GM12878 (cell line): ENCODE measurements around the gene PRMT3.
A peak's percentile ranks its signal among the peaks of the same experiment; 100 is the strongest.

Source experiments
- BACH1 ChIP-seq: fragments of 450-650 bp; IDR thresholded peaks from 2 replicates; pipeline ENCODE4 v1.6.1; 2017; ENCODE audit warnings: mild to moderate bottlenecking, borderline replicate concordance
- BCL11A ChIP-seq: IDR thresholded peaks from 2 replicates; pipeline ENCODE4 v1.6.1; 2011; ENCODE audit warnings: low read depth, low read length
- CEBPB ChIP-seq, 2 experiments: fragments of 150-350 bp in 1 of 2; IDR thresholded peaks; 2 replicates each; pipeline ENCODE4 v1.6.1; 2012 to 2014; ENCODE audit warnings: low read depth in 2 of 2, low read length in 2 of 2, borderline replicate concordance in 1 of 2, inconsistent platforms in 1 of 2
- EZH2 ChIP-seq: IDR thresholded peaks from 2 replicates; pipeline ENCODE4 v1.6.1; 2012; ENCODE audit warnings: low read depth, mild to moderate bottlenecking, control low read depth, inconsistent platforms, low read length, borderline replicate concordance; ENCODE audit not compliant: control insufficient read depth
- PAX8 ChIP-seq: fragments of 450-650 bp; IDR thresholded peaks from 2 replicates; pipeline ENCODE4 v1.6.1; 2017; ENCODE audit warnings: mild to moderate bottlenecking, moderate library complexity
- SRF ChIP-seq, 2 experiments: IDR thresholded peaks; 2 replicates each; pipeline ENCODE4 v1.6.1; 2011; ENCODE audit warnings: low read depth in 2 of 2, low read length in 2 of 2, mild to moderate bottlenecking in 1 of 2, moderate library complexity in 1 of 2
- TF ChIP-seq, protein P1 (sequence below), 3 experiments: IDR thresholded peaks in 2 of 3; conservative IDR thresholded peaks in 1 of 3; 2 replicates each; pipeline ENCODE4 v1.5.1; 2011; ENCODE audit warnings: low read depth in 3 of 3, low read length in 3 of 3, mild to moderate bottlenecking in 3 of 3, control low read depth in 2 of 3, moderate library complexity in 2 of 3, inconsistent platforms in 1 of 3, mixed read lengths in 1 of 3; ENCODE audit not compliant: control insufficient read depth in 2 of 3, insufficient read depth in 1 of 3; ENCODE audit errors: extremely low read depth in 1 of 3
- TF ChIP-seq, protein P2 (sequence below): fragments of 450-650 bp; IDR thresholded peaks from 2 replicates; pipeline ENCODE4 v1.6.1; 2016; ENCODE audit warnings: mild to moderate bottlenecking
- TF ChIP-seq, protein P3 (sequence below): fragments of 150-350 bp; IDR thresholded peaks from 2 replicates; pipeline ENCODE4 v1.6.1; 2016; ENCODE audit warnings: low read depth, low read length

DNA sequence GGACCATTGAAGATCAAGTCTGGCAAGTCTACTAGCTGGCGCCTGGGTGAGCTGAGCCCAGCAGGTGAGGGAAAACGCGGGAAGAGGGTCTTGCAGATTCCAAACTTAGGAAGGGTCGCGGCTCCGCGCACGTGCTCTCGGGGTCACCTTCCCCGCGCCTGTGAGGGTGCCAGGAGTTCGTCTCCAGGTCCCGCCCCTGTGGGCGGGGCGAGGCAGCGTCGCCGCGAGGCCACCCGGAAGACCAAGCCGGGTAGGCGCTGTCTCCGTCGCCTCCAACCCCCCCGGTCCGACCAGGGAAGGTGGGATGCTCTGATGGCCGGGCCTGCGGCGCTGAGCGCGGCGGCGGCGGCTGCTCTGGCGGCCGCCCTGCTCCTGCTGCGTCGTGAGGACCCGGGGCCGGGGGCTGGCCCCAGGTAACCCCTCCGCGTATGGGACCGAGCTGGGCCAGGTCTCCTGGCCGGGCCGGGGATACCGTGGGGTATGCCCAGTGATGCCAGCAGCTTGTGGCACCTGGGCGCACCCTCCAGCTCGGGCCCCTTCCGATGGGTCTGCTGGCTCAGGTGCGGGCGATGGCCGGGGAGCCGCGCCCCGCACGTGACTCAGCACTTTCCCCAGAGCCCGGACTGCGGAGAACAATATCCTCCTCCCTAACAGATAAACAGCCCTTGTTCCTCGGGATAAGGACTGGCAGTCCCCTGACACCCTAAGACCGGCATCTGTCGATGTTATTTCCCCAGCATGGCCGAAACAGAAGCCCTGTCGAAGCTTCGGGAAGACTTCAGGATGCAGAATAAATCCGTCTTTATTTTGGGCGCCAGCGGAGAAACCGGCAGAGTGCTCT lies 23.8 kb upstream of the PRMT3 start, which contains the start of gene HTATIP2:
- TF ChIP-seq, protein P1, sequence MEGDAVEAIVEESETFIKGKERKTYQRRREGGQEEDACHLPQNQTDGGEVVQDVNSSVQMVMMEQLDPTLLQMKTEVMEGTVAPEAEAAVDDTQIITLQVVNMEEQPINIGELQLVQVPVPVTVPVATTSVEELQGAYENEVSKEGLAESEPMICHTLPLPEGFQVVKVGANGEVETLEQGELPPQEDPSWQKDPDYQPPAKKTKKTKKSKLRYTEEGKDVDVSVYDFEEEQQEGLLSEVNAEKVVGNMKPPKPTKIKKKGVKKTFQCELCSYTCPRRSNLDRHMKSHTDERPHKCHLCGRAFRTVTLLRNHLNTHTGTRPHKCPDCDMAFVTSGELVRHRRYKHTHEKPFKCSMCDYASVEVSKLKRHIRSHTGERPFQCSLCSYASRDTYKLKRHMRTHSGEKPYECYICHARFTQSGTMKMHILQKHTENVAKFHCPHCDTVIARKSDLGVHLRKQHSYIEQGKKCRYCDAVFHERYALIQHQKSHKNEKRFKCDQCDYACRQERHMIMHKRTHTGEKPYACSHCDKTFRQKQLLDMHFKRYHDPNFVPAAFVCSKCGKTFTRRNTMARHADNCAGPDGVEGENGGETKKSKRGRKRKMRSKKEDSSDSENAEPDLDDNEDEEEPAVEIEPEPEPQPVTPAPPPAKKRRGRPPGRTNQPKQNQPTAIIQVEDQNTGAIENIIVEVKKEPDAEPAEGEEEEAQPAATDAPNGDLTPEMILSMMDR (IDR thresholded peaks at IDR 0.05 in 2 of 3, conservative IDR thresholded peaks at IDR 0.05 in 1 of 3; ENCODE audit: control insufficient read depth in 2 of 3, extremely low read depth in 1 of 3, insufficient read depth in 1 of 3, low read depth in 3 of 3, low read length in 3 of 3), result no peak
- TF ChIP-seq BCL11A (no peak), BACH1 (peak; percentile 98), EZH2 (no peak), PAX8 (no peak), SRF (IDR thresholded peaks at IDR 0.05; ENCODE audit: low read depth in 2 of 2, low read length in 2 of 2) (no peak), CEBPB (IDR thresholded peaks at IDR 0.05; ENCODE audit: borderline replicate concordance in 1 of 2, low read depth in 2 of 2, low read length in 2 of 2) (no peak)
- TF ChIP-seq, protein P2, sequence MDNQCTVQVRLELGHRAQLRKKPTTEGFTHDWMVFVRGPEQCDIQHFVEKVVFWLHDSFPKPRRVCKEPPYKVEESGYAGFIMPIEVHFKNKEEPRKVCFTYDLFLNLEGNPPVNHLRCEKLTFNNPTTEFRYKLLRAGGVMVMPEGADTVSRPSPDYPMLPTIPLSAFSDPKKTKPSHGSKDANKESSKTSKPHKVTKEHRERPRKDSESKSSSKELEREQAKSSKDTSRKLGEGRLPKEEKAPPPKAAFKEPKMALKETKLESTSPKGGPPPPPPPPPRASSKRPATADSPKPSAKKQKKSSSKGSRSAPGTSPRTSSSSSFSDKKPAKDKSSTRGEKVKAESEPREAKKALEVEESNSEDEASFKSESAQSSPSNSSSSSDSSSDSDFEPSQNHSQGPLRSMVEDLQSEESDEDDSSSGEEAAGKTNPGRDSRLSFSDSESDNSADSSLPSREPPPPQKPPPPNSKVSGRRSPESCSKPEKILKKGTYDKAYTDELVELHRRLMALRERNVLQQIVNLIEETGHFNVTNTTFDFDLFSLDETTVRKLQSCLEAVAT, result no peak
- TF ChIP-seq, protein P3, sequence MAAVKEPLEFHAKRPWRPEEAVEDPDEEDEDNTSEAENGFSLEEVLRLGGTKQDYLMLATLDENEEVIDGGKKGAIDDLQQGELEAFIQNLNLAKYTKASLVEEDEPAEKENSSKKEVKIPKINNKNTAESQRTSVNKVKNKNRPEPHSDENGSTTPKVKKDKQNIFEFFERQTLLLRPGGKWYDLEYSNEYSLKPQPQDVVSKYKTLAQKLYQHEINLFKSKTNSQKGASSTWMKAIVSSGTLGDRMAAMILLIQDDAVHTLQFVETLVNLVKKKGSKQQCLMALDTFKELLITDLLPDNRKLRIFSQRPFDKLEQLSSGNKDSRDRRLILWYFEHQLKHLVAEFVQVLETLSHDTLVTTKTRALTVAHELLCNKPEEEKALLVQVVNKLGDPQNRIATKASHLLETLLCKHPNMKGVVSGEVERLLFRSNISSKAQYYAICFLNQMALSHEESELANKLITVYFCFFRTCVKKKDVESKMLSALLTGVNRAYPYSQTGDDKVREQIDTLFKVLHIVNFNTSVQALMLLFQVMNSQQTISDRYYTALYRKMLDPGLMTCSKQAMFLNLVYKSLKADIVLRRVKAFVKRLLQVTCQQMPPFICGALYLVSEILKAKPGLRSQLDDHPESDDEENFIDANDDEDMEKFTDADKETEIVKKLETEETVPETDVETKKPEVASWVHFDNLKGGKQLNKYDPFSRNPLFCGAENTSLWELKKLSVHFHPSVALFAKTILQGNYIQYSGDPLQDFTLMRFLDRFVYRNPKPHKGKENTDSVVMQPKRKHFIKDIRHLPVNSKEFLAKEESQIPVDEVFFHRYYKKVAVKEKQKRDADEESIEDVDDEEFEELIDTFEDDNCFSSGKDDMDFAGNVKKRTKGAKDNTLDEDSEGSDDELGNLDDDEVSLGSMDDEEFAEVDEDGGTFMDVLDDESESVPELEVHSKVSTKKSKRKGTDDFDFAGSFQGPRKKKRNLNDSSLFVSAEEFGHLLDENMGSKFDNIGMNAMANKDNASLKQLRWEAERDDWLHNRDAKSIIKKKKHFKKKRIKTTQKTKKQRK, result no peak
